GM12878 (cell line): ENCODE results near the gene SMU1. TPM values are rescaled to one million over a fixed set of nuclear protein-coding genes. Genes with fewer than 3 reads are reported as not detected.
A peak's percentile ranks its signal among the peaks of the same experiment; 100 is the strongest.

Source experiments
- ATAC-seq: fragments of 200-7000 bp; cut with Tn5 transposase; 3 replicates; pipeline ENCODE4 v1.9.1; 2020; ENCODE audit warnings: mild to moderate bottlenecking, moderate library complexity
- BruUV-seq: library from RNA; stranded (reverse); fragments of 400-500 nt; replicated peaks from 2 replicates; lab custom pipeline; 2021; lab: Mats Ljungman, UMichigan
- CTCF ChIA-PET: fragments of 300-600 bp; sonication (Branson Sonifier 250); formaldehyde crosslinking; extraction: SDS; loops from one replicate; lab custom pipeline; 2021; ENCODE audit warnings: inconsistent platforms; lab: Yijun Ruan, JAX
- POLR2A ChIA-PET: fragments of 350-600 bp; formaldehyde crosslinking; extraction: SDS; loops from one replicate; lab custom pipeline; 2021; ENCODE audit warnings: inconsistent platforms; lab: Charles Lee
- RAD21 ChIA-PET: fragments of 300-600 bp; sonication (Branson Sonifier 250); formaldehyde crosslinking; loops from one replicate; lab custom pipeline; 2023; ENCODE audit warnings: antibody characterized with exemption; ENCODE audit not compliant: unreplicated experiment; lab: Charles Lee
- SMC1A ChIA-PET: fragments of 300-600 bp; sonication (Branson Sonifier 250); formaldehyde crosslinking; loops from one replicate; lab custom pipeline; 2023; ENCODE audit not compliant: unreplicated experiment, uncharacterized antibody; lab: Charles Lee
- DNase-seq: peaks from one replicate; pipeline ENCODE4 v3.0.0-alpha.2; 2011; ENCODE audit warnings: low read depth, low spot score
- FAIRE-seq: peaks from 3 replicates; lab custom pipeline; 2011; peaks lifted over from hg19 to GRCh38; lab: Jason Lieb, UNC
- H2AFZ ChIP-seq: 2 replicates; pipeline ENCODE4 v1.6.0; 2011; ENCODE audit warnings: low read depth, low read length, control low read depth; ENCODE audit not compliant: control insufficient read depth
- H3K27ac ChIP-seq: 2 replicates; pipeline ENCODE4 v1.5.1; 2011; ENCODE audit warnings: control low read depth; ENCODE audit not compliant: control insufficient read depth, insufficient read depth
- H3K27me3 ChIP-seq, 2 experiments: replicated peaks in 1 of 2; 2 replicates each; pipeline versions ENCODE4 v1.6.0 to v1.6.1; 2011; ENCODE audit warnings: low read length in 1 of 2; ENCODE audit not compliant: control insufficient read depth in 2 of 2, insufficient read depth in 2 of 2
- H3K36me3 ChIP-seq, 2 experiments: 2 replicates each; pipeline ENCODE4 v1.5.1; 2011; ENCODE audit warnings: low read length in 1 of 2; ENCODE audit not compliant: control insufficient read depth in 2 of 2, insufficient read depth in 2 of 2
- H3K4me1 ChIP-seq: 2 replicates; pipeline ENCODE4 v1.6.1; 2011; ENCODE audit warnings: mild to moderate bottlenecking, low read length, moderate library complexity, mixed read lengths; ENCODE audit not compliant: control insufficient read depth, insufficient read depth
- H3K4me2 ChIP-seq: 2 replicates; pipeline ENCODE4 v1.6.0; 2011; ENCODE audit warnings: control low read depth; ENCODE audit not compliant: control insufficient read depth, insufficient read depth
- H3K4me3 ChIP-seq: fragments of 200-600 bp; sonication (generic); 2 replicates; pipeline ENCODE4 v1.5.1; 2016
- H3K79me2 ChIP-seq: 2 replicates; pipeline ENCODE4 v1.6.0; 2011; ENCODE audit warnings: low read length; ENCODE audit not compliant: control insufficient read depth, insufficient read depth
- H3K9ac ChIP-seq: 2 replicates; pipeline ENCODE4 v1.8.0; 2011; ENCODE audit warnings: low read length, control low read depth, mixed read lengths; ENCODE audit not compliant: control insufficient read depth, insufficient read depth
- H3K9me3 ChIP-seq: replicated peaks from 3 replicates; pipeline ENCODE4 v1.5.1; 2011; ENCODE audit warnings: mild to moderate bottlenecking, low read length; ENCODE audit not compliant: control insufficient read depth, insufficient read depth
- H4K20me1 ChIP-seq: 2 replicates; pipeline ENCODE4 v1.6.0; 2011; ENCODE audit not compliant: control insufficient read depth, insufficient read depth
- EP300 ChIP-seq, 2 experiments: fragments of 150-350 bp in 1 of 2; IDR thresholded peaks; 2 replicates each; pipeline ENCODE4 v1.6.1; 2011 to 2012; ENCODE audit warnings: low read depth in 2 of 2, low read length in 2 of 2, borderline replicate concordance in 1 of 2, improper control_type of control experiment in 1 of 2, inconsistent platforms in 1 of 2; ENCODE audit not compliant: control insufficient read depth in 1 of 2
- NKRF ChIP-seq: fragments of 450-650 bp; conservative IDR thresholded peaks from 2 replicates; pipeline ENCODE4 v1.6.1; 2017; ENCODE audit warnings: mild to moderate bottlenecking, moderate library complexity
- RAD21 ChIP-seq: IDR thresholded peaks from 2 replicates; pipeline ENCODE4 v1.6.1; 2011; ENCODE audit warnings: mild to moderate bottlenecking, low read depth, low read length, moderate library complexity; ENCODE audit not compliant: insufficient read depth
- RBBP5 ChIP-seq: fragments of 200-600 bp; sonication (generic); conservative IDR thresholded peaks from 2 replicates; pipeline ENCODE4 v1.6.1; 2016
- RUNX3 ChIP-seq: IDR thresholded peaks from 2 replicates; pipeline ENCODE4 v1.6.1; 2012; ENCODE audit warnings: low read length, inconsistent platforms
- WGBS: methylation state at CpG from one replicate; pipeline ENCODE4 v1.1.6; 2016; ENCODE audit warnings: low lambda C conversion rate; ENCODE audit not compliant: insufficient replicate concordance, insufficient coverage; ENCODE audit errors: missing lambda C conversion rate; 5-methylcytosine and 5-hydroxymethylcytosine counted together
- in situ Hi-C: fragments of 300-500 bp; cut with MboI; formaldehyde crosslinking; loops from 9 replicates; pipeline ENCODE4 v1.14.3; 2018; ENCODE audit warnings: mixed read lengths
- intact Hi-C: fragments of 100-400 bp; cut with micrococcal nuclease; formaldehyde crosslinking; loops from one replicate; pipeline ENCODE4 v1.14.2; 2022; ENCODE audit not compliant: unreplicated experiment
- polyA plus RNA-seq, 11 experiments: library from polyadenylated mRNA; depleted of rRNA in 4 of 11; unstranded in 6 of 11; stranded (reverse) in 5 of 11; fragments of >200 nt; fragmentation: Nextera tagmentation in 4 of 11; fragmentation: Illumina TruSeq in 1 of 11; extraction: Ambion mirVana in 4 of 11; extraction: Trizol in 1 of 11; gene quantifications; 1 replicate in 1 of 11; 2 replicates in 10 of 11; pipeline versions ENCODE4 v1.2.1 to v1.2.3, GENCODE V29; 2011 to 2016; ENCODE audit warnings: inconsistent platforms in 2 of 11, missing spikeins in 2 of 11, low read depth in 1 of 11
- total RNA-seq, 4 experiments: library from RNA; depleted of rRNA in 3 of 4; stranded (reverse); fragments of >200 nt in 3 of 4; fragmentation: Illumina TruSeq in 1 of 4; extraction: Trizol in 1 of 4; gene quantifications; 2 replicates each; pipeline versions ENCODE4 v1.2.1 to v1.2.3, GENCODE V29; 2013 to 2021

SMU1 gene
- total and polyA plus RNA-seq, 10 of the 15 experiments (the other 5 are each of a cell fraction or from before 2014, with no cell fraction given): 18.5 to 34.6 (median 20.9) TPM

DNA sequence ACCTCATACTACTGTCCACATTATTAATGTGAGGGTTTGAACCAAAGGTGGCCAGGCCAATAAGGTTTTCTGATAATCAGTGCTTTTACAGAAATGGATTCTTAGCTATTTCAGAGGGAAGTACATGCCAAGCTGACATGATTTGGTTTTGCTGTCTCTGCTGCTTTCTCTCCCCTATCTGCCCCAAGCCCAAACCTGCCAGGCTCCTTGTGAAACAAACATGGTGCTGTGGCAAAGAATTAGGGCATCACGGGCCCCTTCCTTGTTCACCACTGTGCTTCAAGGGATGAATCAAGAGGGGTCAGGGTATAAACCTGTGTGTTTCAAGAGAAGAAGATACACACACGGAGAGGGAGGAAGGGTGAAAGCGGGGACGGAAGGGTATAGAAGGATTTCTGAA, 41.3 kb upstream of the SMU1 start (continued):
- TF ChIP-seq RBBP5 (no peak), RAD21 (no peak)

DNA sequence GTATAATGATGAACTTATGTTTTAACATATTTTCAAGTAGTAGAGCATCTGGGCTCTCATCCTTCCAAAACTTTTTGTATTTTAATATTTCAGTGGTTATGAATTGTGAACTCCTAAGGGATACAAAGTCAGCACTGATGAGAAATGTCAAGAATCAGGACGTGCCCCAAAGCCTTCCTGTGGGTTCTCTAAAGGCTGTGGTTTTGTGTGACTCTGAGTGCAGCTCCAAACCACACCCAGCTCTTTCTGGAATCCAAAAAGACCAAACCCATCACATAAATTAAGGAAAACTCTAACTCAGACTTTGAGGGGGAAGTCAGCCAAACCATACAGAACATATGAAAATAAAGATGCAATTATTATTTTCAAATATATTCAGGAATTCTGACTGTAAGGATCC, 40.8 kb upstream of the SMU1 start:
- peaks cover 13% of the 10 kb centered on the region for H3K4me1 ChIP-seq
- no peak overlapping the region for H3K4me2 ChIP-seq
- peaks cover 4 to 35% of the 10 kb centered on the region in 2 experiments for H3K36me3 ChIP-seq
- intact Hi-C loops: loop anchor here (5.0 kb wide), 1 partner anchor 35 kb away; no protein-coding TSS in a partner anchor
- no peak overlapping the region for H2AFZ ChIP-seq
- TF ChIP-seq NKRF (no peak), EP300 (IDR thresholded peaks at IDR 0.05; ENCODE audit: borderline replicate concordance in 1 of 2, control insufficient read depth in 1 of 2, low read depth in 2 of 2, low read length in 2 of 2) (no peak), RUNX3 (peak; percentile 65)
- ATAC-seq (no peak), DNase-seq (no peak), FAIRE-seq (no peak)
- in situ Hi-C loops: no loop called here
- no peak overlapping the region for H3K9ac ChIP-seq
- WGBS: 0% methylated on average over 1 of the region's 1 CpG
- H3K9me3 ChIP-seq: no peaks in the 10 kb centered on the region
- H3K27me3 ChIP-seq: no peaks in the 10 kb centered on the region
- H3K4me3 ChIP-seq: 0 out of 2 replicates have a peak overlapping the region, but pooled peaks have one; percentile 29
- 0 out of 2 replicates have a peak, but pooled peaks cover 2% of the 10 kb centered on the region for H4K20me1 ChIP-seq
- BruUV-seq: no TSS peak
- POLR2A ChIA-PET: no interaction called here
- peaks cover 8% of the 10 kb centered on the region for H3K79me2 ChIP-seq
- peak overlapping the region; percentile 45 for H3K27ac ChIP-seq
- CTCF ChIA-PET: interaction anchor here (0.8 to 2.0 kb wide), 4 partner anchors 24 to 109 kb away, joined by 3 to 5 read pairs (median 3); no protein-coding TSS in a partner anchor
- SMC1A ChIA-PET: interaction anchor here (1.3 to 2.0 kb wide), 4 partner anchors 8 to 109 kb away, joined by 3 to 8 read pairs (median 6); no protein-coding TSS in a partner anchor
- RAD21 ChIA-PET: interaction anchor here (1.2 kb wide), 1 partner anchor 50 kb away, joined by 3 read pairs; no protein-coding TSS in a partner anchor
